Activated CD8-positive, alpha-beta T cell treated with anti-CD3 and anti-CD28 coated beads for 36 hours (primary cell): ENCODE measurements around the gene HEXD. TPM values are rescaled to one million over a fixed set of nuclear protein-coding genes. Genes with fewer than 3 reads are reported as not detected.
"Not testable (repeated sequence)": the region's sequence is repeated elsewhere in the genome, so short reads cannot be mapped to it uniquely, and the experiment has no call there.

Experiments
- ATAC-seq: fragments of 200-7000 bp; cut with Tn5 transposase; one replicate; pipeline ENCODE4 v1.10.0; 2021; ENCODE audit warnings: mild to moderate bottlenecking, moderate library complexity
- CTCF ChIA-PET: fragments of 350-600 bp; sonication (Branson Sonifier 250); formaldehyde crosslinking; loops from one replicate; lab custom pipeline; 2021; ENCODE audit warnings: antibody characterized with exemption; lab: Charles Lee
- POLR2A ChIA-PET: fragments of 350-600 bp; sonication (Branson Sonifier 250); formaldehyde crosslinking; loops from one replicate; lab custom pipeline; 2021; ENCODE audit warnings: antibody characterized with exemption; lab: Charles Lee
- DNase-seq: peaks from one replicate; pipeline ENCODE4 v3.0.0-alpha.2; 2020
- H3K27ac Mint-ChIP-seq: one replicate; pipeline ENCODE4 v1.8.0; 2021; ENCODE audit warnings: mild to moderate bottlenecking, mixed read lengths
- H3K27me3 Mint-ChIP-seq: one replicate; pipeline ENCODE4 v1.8.0; 2021; ENCODE audit warnings: mixed read lengths
- H3K36me3 Mint-ChIP-seq: one replicate; pipeline ENCODE4 v1.8.0; 2021; ENCODE audit warnings: low read depth, mixed read lengths
- H3K4me1 Mint-ChIP-seq: one replicate; pipeline ENCODE4 v1.8.0; 2021; ENCODE audit warnings: low read depth, mixed read lengths
- H3K4me3 Mint-ChIP-seq: one replicate; pipeline ENCODE4 v1.8.0; 2021; ENCODE audit warnings: mild to moderate bottlenecking, moderate library complexity, mixed read lengths
- H3K9me3 Mint-ChIP-seq: one replicate; pipeline ENCODE4 v1.8.0; 2021; ENCODE audit warnings: mixed read lengths
- intact Hi-C: fragments of 100-400 bp; cut with micrococcal nuclease; formaldehyde crosslinking; loops from one replicate; pipeline ENCODE4 v1.10.0; 2022
- total RNA-seq, 2 experiments: library from RNA; stranded (reverse); gene quantifications; one replicate each; pipeline ENCODE4 v1.2.3, GENCODE V29; 2021
- TF ChIP-seq, protein P1 (sequence below): fragments of 200-600 bp; IDR thresholded peaks from one replicate; pipeline ENCODE4 v1.8.0; 2022; ENCODE audit warnings: antibody characterized with exemption, mild to moderate bottlenecking

Gene HEXD
- total RNA-seq, 2 experiments from 2014 or later, result 21.8 to 21.9 TPM

DNA sequence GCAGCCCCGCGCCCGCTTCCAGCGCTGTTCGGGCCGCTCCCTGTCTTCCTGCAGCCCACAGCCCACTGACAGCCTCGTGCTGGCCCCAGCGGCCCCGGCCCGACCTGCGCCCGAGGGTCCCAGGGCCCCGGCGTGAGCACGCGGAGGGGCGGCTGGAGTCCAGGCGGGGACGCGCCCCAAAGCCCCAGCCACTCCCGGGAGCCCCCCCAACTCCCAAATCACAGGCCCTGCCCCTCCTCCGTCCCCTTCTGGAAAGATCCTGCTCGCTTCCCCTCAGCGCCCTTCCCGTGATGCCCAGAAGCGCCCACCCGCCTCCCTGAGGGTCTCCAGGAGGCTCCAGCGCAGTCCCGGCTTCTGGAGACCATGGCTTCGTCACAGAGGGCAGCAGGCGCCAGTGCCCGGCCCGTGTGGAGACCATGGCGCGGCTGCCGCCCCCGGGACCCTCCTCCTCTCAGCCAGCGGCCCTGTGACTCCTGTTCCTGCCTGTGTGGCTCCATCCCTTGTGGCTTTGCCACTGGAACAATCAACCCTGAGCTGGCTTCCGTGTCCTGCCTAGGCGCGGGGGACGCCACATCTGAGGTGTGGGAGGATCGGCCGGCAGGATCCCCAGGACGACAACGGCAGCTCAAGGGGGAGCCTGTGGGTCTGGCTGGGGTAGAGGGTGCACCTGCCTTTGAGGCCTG, 42.6 kb upstream of the HEXD start:
- ChIA-PET CTCF (no interaction called here), POLR2A (interaction anchor here (0.7 kb wide), 1 partner anchor 647 kb away, joined by 3 read pairs; no protein-coding TSS in a partner anchor)
- Mint-ChIP-seq H3K36me3 (no peaks in the 10 kb centered on the region), H3K9me3 (no peaks in the 10 kb centered on the region), H3K27ac (no peak overlapping the region), H3K4me1 (peaks cover 15% of the 10 kb centered on the region), H3K27me3 (peaks cover 37% of the 10 kb centered on the region), H3K4me3 (no peak overlapping the region)
- DNase-seq (no peak), ATAC-seq (no peak)
- intact Hi-C loops, result no loop called here
- TF ChIP-seq, protein P1, sequence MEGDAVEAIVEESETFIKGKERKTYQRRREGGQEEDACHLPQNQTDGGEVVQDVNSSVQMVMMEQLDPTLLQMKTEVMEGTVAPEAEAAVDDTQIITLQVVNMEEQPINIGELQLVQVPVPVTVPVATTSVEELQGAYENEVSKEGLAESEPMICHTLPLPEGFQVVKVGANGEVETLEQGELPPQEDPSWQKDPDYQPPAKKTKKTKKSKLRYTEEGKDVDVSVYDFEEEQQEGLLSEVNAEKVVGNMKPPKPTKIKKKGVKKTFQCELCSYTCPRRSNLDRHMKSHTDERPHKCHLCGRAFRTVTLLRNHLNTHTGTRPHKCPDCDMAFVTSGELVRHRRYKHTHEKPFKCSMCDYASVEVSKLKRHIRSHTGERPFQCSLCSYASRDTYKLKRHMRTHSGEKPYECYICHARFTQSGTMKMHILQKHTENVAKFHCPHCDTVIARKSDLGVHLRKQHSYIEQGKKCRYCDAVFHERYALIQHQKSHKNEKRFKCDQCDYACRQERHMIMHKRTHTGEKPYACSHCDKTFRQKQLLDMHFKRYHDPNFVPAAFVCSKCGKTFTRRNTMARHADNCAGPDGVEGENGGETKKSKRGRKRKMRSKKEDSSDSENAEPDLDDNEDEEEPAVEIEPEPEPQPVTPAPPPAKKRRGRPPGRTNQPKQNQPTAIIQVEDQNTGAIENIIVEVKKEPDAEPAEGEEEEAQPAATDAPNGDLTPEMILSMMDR, result no peak

DNA sequence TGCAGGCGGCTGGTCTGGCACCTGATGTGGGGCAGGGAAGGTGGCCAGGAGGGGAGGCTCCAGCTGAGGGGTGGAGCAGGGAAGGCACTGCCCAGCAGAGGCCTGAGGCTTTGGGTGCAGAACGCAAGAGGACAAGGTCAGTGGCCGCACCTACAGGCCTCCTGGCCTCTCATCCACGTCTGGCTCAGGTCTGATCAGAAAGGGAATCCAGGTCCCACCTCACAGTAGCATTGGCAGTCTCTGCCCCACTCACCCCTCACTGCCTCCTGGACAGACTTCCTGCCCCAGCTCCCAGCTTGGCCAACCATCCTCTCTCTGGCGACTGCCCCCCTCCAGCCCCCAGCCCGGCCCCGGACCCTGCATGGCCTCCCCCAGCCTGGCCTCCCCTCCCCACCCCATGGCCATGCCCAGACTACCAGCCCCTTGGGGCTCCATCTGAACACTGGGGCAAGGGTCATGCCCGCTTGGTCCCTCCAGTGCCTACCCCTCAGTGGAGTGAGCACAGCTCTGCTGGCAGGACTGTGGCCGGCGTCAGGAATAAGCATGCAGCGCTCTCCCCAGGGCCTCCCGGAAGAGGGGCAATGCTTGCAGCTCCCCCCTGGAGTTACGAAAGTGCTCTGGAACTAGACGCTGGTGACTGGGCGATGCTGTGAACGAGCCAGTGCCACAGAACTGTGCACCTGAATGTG, 42.0 kb upstream of the HEXD start:
- CTCF ChIA-PET, result no interaction called here
- POLR2A ChIA-PET, result interaction anchor here (0.7 kb wide), 1 partner anchor 648 kb away, joined by 3 read pairs; no protein-coding TSS in a partner anchor
- TF ChIP-seq, protein P1, result no peak
- DNase-seq, result no peak
- Mint-ChIP-seq H3K9me3 (no peaks in the 10 kb centered on the region), H3K4me1 (peaks cover 10% of the 10 kb centered on the region), H3K27me3 (peaks cover 32% of the 10 kb centered on the region), H3K4me3 (no peak overlapping the region), H3K36me3 (no peaks in the 10 kb centered on the region), H3K27ac (no peak overlapping the region)
- intact Hi-C loops, result no loop called here
- no peak for ATAC-seq

DNA sequence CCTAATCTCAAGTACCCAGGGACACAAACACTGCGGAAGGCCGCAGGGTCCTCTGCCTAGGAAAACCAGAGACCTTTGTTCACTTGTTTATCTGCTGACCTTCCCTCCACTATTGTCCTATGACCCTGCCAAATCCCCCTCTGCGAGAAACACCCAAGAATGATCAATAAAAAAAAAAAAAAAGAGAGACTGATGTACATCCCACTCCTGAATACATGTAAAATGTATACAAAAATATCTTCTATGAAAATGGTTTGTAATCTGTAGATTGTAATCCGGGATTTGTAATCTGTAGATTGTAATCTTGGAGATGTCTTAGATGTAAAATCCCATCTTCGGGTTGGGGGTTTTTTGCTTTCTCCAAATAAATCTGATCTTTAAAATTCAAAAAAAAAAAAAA, 40.9 kb upstream of the HEXD start:
- H3K9me3 Mint-ChIP-seq, H3K4me3 Mint-ChIP-seq, ATAC-seq, DNase-seq, intact Hi-C loops, H3K27ac Mint-ChIP-seq, H3K36me3 Mint-ChIP-seq, POLR2A ChIA-PET: not testable (repeated sequence)
- H3K27me3 Mint-ChIP-seq, result peaks cover 36% of the 10 kb centered on the region
- peaks cover 11% of the 10 kb centered on the region for H3K4me1 Mint-ChIP-seq
- CTCF ChIA-PET, result interaction anchor here (0.6 kb wide), 1 partner anchor 22 kb away, joined by 3 read pairs; no protein-coding TSS in a partner anchor

DNA sequence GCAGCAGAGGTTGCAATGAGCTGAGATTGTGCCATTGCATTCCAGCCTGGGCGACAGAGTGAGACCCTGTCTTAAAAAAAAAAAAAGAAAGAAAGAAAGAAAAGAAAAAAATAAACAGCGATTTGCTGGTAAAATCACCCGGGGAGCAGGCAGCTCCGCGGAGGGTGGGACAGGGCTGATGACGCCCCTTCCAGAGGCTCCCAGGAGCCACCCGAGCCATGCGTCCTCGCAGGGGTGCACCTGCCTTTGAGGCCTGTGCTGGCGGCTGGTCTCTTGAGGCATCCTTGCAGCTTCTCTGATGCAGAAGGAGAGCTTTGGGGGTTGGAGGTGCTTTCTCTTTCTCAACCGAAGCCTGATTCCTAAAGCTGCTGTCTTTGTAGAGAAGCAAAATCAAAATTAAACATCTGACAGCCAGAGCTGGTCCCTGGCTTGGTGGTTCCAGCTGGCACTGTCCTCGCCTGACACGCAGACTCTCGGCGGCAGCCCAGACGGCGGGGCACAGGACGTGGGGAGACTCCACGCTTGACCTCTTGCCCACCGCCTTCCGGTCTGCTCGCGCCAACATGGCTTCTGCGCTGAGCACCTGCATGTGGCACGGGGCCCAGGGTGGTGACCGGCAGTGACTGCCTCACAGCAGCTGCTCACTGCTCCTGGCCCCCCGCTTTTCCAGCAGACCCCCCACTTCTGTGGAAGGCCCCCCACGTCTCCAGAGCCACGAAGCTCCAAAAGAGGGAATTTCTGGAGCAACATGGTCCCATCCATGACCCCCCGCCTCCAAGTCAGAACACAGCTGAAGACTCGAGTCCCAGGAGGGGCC, 40.0 kb upstream of the HEXD start:
- Mint-ChIP-seq H3K4me1 (peaks cover 3% of the 10 kb centered on the region), H3K4me3 (no peak overlapping the region), H3K27ac (no peak overlapping the region), H3K27me3 (peaks cover 28% of the 10 kb centered on the region), H3K36me3 (no peaks in the 10 kb centered on the region), H3K9me3 (no peaks in the 10 kb centered on the region)
- CTCF ChIA-PET, result interaction anchor here (0.6 kb wide), 1 partner anchor 21 kb away, joined by 3 read pairs; no protein-coding TSS in a partner anchor
- DNase-seq, result no peak
- POLR2A ChIA-PET, result no interaction called here
- intact Hi-C loops, result no loop called here
- TF ChIP-seq, protein P1, result no peak
- ATAC-seq, result no peak

DNA sequence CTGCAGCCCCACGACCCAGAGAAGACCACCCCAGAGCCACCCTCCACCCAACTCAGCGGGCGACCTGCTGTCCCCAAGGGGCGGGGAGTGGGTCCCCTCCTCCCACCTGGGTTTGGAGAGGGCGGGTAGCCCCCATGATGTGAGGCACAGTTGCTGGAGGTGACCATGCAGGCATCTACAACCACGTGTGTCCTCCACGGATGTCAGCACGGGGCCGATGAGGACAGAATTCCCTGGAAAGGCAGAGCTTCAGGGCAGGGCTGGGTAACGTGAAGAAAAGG, 39.5 kb upstream of the HEXD start:
- ATAC-seq (no peak), DNase-seq (no peak)
- Mint-ChIP-seq H3K27me3 (peaks cover 23% of the 10 kb centered on the region), H3K4me1 (peaks cover 3% of the 10 kb centered on the region), H3K27ac (no peak overlapping the region), H3K9me3 (no peaks in the 10 kb centered on the region), H3K36me3 (no peaks in the 10 kb centered on the region), H3K4me3 (no peak overlapping the region)
- CTCF ChIA-PET, result no interaction called here
- POLR2A ChIA-PET, result no interaction called here
- intact Hi-C loops, result no loop called here
- TF ChIP-seq, protein P1, result no peak
